T-helper 1 cell treated with Interleukin-12 subunit alpha and Interleukin-12 subunit beta and Interleukin-4 antibody, amounts not matched to agents 30 μg/mL and 1 μg/mL, for 36 hours (primary cell): ENCODE measurements around the gene STBD1.
A peak's percentile ranks its signal among the peaks of the same experiment; 100 is the strongest.

Experiments
- H3K27ac Mint-ChIP-seq: one replicate; pipeline ENCODE4 v1.8.0; 2021; ENCODE audit warnings: mild to moderate bottlenecking, mixed read lengths
- H3K27me3 Mint-ChIP-seq: one replicate; pipeline ENCODE4 v1.8.0; 2021; ENCODE audit warnings: low read depth, mixed read lengths
- H3K36me3 Mint-ChIP-seq: one replicate; pipeline ENCODE4 v1.8.0; 2021; ENCODE audit warnings: low read depth, mixed read lengths
- H3K4me1 Mint-ChIP-seq: one replicate; pipeline ENCODE4 v1.8.0; 2021; ENCODE audit warnings: low read depth, mixed read lengths
- H3K4me3 Mint-ChIP-seq: one replicate; pipeline ENCODE4 v1.8.0; 2021; ENCODE audit warnings: mild to moderate bottlenecking, moderate library complexity, mixed read lengths
- H3K9me3 Mint-ChIP-seq: one replicate; pipeline ENCODE4 v1.8.0; 2021; ENCODE audit warnings: mixed read lengths

STBD1 gene

GRCh38 chr4:76305971-76306881 is at the start of gene STBD1:
TSS of gene STBD1 (plus strand) at chr4:76306733. CDS start at chr4:76306770, 37 bp downstream.
- Mint-ChIP-seq H3K27me3 (peaks cover 32% of the 10 kb centered on the region), H3K36me3 (peaks cover 9% of the 10 kb centered on the region), H3K4me1 (peaks cover 33% of the 10 kb centered on the region), H3K27ac (peak within 1 kb of the TSS; percentile 69), H3K9me3 (no peaks in the 10 kb centered on the region), H3K4me3 (peak within 1 kb of the TSS; percentile 78)

DNA sequence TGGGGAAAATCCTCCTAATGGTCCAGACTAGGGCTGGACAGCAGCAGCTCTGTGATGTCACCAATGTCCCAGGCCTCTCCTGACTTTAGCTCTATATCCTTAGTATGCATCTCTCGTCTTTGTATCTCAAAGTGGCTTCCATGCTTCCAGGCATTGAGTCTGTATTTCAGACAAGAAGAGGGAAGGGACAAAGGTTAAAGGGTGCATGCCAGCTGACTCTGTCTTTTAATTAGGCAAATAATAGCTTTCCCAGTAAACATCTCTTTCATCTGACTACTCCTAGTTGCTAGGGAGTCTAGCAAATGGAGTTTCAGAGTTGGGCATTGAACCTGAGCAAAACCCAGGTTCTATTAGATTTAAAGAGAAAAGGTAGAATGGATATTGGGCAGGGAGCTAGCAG is 49.6 kb upstream of the STBD1 start:
- Mint-ChIP-seq H3K4me3 (no peak overlapping the region), H3K27me3 (peaks cover 64% of the 10 kb centered on the region), H3K36me3 (no peaks in the 10 kb centered on the region), H3K27ac (no peak overlapping the region), H3K4me1 (no peaks in the 10 kb centered on the region), H3K9me3 (no peaks in the 10 kb centered on the region)

- no peaks in the 10 kb centered on the region for H3K9me3 Mint-ChIP-seq
- H3K4me3 Mint-ChIP-seq = no peak overlapping the region
- no peak overlapping the region for H3K27ac Mint-ChIP-seq
- peaks cover 60% of the 10 kb centered on the region for H3K27me3 Mint-ChIP-seq
- no peaks in the 10 kb centered on the region for H3K36me3 Mint-ChIP-seq
- no peaks in the 10 kb centered on the region for H3K4me1 Mint-ChIP-seq
Observed at GRCh38 chr4:76257824-76258223, 48.7 kb upstream of the STBD1 start.

DNA sequence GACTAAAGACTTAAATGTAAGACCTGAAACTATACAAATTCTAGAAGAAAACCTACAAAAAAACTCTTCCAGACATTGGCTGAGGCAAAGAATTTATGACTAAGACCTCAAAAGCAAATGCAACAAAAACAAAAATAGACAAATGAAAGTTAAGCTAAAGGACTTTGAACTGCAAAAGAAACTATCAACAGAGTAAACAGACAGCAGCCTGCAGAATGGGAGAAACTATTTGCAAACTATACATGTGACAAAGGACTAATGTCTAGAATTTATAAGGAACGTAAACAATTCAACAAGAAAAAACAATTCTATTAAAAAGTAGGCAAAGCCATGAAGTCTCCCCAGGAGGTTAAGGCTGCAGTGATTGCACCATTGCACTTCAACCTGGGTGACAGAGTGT is 46.0 kb upstream of the STBD1 start:
- Mint-ChIP-seq H3K36me3 (no peaks in the 10 kb centered on the region), H3K9me3 (no peaks in the 10 kb centered on the region), H3K27ac (no peak overlapping the region), H3K4me3 (no peak overlapping the region), H3K27me3 (peaks cover 35% of the 10 kb centered on the region), H3K4me1 (no peaks in the 10 kb centered on the region)

GRCh38 chr4:76265631-76266218 is 40.8 kb upstream of the STBD1 start:
- Mint-ChIP-seq H3K36me3 (no peaks in the 10 kb centered on the region), H3K4me1 (no peaks in the 10 kb centered on the region)

GRCh38 chr4:76266627-76267026 is 39.9 kb upstream of the STBD1 start:
- Mint-ChIP-seq H3K27ac (no peak overlapping the region), H3K4me3 (no peak overlapping the region), H3K27me3 (peaks cover 22% of the 10 kb centered on the region), H3K4me1 (no peaks in the 10 kb centered on the region), H3K9me3 (no peaks in the 10 kb centered on the region), H3K36me3 (no peaks in the 10 kb centered on the region)

More at GRCh38 chr4:76265631-76266218, 40.8 kb upstream of the STBD1 start:
- no peaks in the 10 kb centered on the region for H3K9me3 Mint-ChIP-seq
- H3K27ac Mint-ChIP-seq = no peak overlapping the region
- H3K4me3 Mint-ChIP-seq = no peak overlapping the region
- H3K27me3 Mint-ChIP-seq = peaks cover 15% of the 10 kb centered on the region

DNA sequence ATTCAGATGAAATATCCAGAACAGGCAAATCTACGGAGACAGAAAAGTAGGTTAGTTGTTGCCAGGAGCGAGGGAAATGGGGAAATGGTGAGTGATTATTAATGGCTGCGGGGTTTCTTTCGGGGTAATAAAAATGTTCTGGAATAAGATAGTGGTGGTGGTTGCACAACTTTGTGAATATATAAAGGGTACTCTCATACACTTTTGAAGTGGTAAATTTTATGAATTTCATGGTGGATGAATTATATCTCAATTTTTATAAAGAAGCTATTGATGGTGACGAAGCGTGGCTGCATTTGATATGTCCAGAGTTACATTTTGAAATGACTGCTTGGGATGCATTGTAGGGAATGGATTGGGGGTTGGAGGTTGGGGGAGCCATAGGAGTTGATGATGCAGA is 38.7 kb upstream of the STBD1 start:
- no peak overlapping the region for H3K4me3 Mint-ChIP-seq
- H3K9me3 Mint-ChIP-seq = no peaks in the 10 kb centered on the region
- no peaks in the 10 kb centered on the region for H3K36me3 Mint-ChIP-seq
- no peaks in the 10 kb centered on the region for H3K4me1 Mint-ChIP-seq
- peaks cover 16% of the 10 kb centered on the region for H3K27me3 Mint-ChIP-seq
- no peak overlapping the region for H3K27ac Mint-ChIP-seq

- H3K27me3 Mint-ChIP-seq = peaks cover 38% of the 10 kb centered on the region
- no peaks in the 10 kb centered on the region for H3K9me3 Mint-ChIP-seq
- H3K36me3 Mint-ChIP-seq = no peaks in the 10 kb centered on the region
- no peak overlapping the region for H3K4me3 Mint-ChIP-seq
- H3K4me1 Mint-ChIP-seq = no peaks in the 10 kb centered on the region
- H3K27ac Mint-ChIP-seq = no peak overlapping the region
Observed at GRCh38 chr4:76270244-76271175, 36.0 kb upstream of the STBD1 start.

DNA sequence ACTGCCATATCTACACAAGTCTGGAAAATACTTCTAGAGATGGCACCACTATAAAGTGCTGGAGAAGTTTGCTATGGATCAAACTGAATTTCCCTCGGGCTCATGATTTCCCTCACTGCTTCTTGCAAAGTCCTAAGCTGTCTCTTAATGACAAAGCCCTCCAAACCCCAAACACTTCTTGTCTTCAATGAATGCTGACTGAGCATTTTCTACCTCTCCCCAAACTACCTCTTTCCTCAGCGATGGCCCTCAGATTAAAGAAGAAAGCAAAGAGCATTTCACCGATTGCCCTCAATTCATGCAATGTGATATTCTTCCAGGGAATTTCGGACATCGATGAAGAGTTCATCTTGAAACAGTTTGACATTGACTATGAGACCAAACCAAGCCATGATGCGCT is 35.3 kb upstream of the STBD1 start:
- Mint-ChIP-seq H3K4me1 (no peaks in the 10 kb centered on the region), H3K27me3 (peaks cover 38% of the 10 kb centered on the region), H3K9me3 (no peaks in the 10 kb centered on the region), H3K4me3 (no peak overlapping the region), H3K27ac (no peak overlapping the region), H3K36me3 (no peaks in the 10 kb centered on the region)

- H3K4me1 Mint-ChIP-seq = no peaks in the 10 kb centered on the region
- H3K27me3 Mint-ChIP-seq = peaks cover 45% of the 10 kb centered on the region
- H3K27ac Mint-ChIP-seq = no peak overlapping the region
- no peaks in the 10 kb centered on the region for H3K9me3 Mint-ChIP-seq
- no peaks in the 10 kb centered on the region for H3K36me3 Mint-ChIP-seq
- H3K4me3 Mint-ChIP-seq = no peak overlapping the region
Observed at GRCh38 chr4:76272073-76272472, 34.5 kb upstream of the STBD1 start.

DNA sequence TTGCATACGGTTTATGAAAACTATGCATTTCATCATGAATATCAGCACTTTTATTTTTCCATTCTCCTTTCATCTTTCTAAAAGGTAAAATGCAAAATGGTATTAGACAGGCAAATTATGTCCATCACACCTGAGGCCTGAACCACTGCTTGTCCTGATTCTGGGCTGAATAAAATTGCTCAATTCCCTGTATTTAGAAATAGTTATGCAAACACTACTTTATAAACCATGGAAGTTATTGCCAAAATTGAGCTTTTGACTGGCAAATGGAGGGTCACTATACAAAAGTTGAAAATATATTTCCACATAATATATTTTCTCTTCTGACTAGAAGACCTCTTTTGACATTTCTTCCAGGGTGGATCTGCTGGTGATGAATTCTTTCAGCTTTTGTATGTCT is 34.0 kb upstream of the STBD1 start:
- Mint-ChIP-seq H3K9me3 (no peaks in the 10 kb centered on the region), H3K36me3 (no peaks in the 10 kb centered on the region), H3K27ac (no peak overlapping the region), H3K27me3 (peaks cover 45% of the 10 kb centered on the region), H3K4me1 (no peaks in the 10 kb centered on the region), H3K4me3 (no peak overlapping the region)

GRCh38 chr4:76272999-76273398 is 33.5 kb upstream of the STBD1 start:
- Mint-ChIP-seq H3K27me3 (peaks cover 45% of the 10 kb centered on the region), H3K4me3 (no peak overlapping the region), H3K27ac (no peak overlapping the region), H3K4me1 (no peaks in the 10 kb centered on the region), H3K9me3 (no peaks in the 10 kb centered on the region), H3K36me3 (no peaks in the 10 kb centered on the region)

DNA sequence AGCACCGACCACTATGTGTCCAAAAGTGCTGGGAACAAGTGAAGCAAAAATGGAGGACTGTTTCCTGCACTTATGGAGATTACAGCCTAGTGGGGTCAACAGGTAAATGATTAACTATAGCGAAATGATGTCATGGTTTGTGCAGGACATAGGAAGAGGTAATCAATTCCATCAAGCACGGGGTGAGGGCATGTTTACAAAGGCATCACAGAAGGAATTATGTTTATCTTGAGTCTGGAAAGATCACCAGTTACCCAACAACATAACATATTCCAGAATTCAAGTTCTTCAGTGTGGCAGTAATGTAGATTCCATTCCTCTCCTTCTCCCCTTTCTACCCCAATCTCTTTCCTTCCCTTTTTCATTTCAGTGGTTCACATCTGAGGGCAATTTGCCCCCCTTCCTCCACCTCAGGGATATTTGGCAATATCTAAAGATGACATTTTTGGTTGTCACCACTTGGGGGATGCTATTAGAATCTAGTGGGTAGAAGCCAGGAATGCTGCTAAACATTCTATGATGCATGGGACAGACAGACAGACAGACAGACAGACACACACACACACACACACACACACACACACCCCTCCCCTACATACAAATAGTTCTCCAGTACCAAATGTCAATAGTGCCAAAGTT is 30.9 kb upstream of the STBD1 start:
- peaks cover 38% of the 10 kb centered on the region for H3K27me3 Mint-ChIP-seq
- no peaks in the 10 kb centered on the region for H3K9me3 Mint-ChIP-seq
- H3K4me3 Mint-ChIP-seq = no peak overlapping the region
- H3K27ac Mint-ChIP-seq = no peak overlapping the region
- H3K4me1 Mint-ChIP-seq = no peaks in the 10 kb centered on the region
- H3K36me3 Mint-ChIP-seq = no peaks in the 10 kb centered on the region

GRCh38 chr4:76276813-76277212 is 29.7 kb upstream of the STBD1 start:
- H3K36me3 Mint-ChIP-seq = no peaks in the 10 kb centered on the region
- no peak overlapping the region for H3K27ac Mint-ChIP-seq
- no peaks in the 10 kb centered on the region for H3K9me3 Mint-ChIP-seq
- H3K27me3 Mint-ChIP-seq = peaks cover 32% of the 10 kb centered on the region
- H3K4me1 Mint-ChIP-seq = no peaks in the 10 kb centered on the region
- no peak overlapping the region for H3K4me3 Mint-ChIP-seq
